GM19035 (cell line): Measurements from ENCODE around the gene KRTAP5-5.

Source experiments
- ATAC-seq: cut with Tn5 transposase; IDR thresholded peaks from one replicate; pipeline ENCODE4 v1.9.1; 2021; ENCODE audit not compliant: unreplicated experiment

The KRTAP5-5 gene

GRCh38 chr11:1673446-1674172, 44.0 kb downstream of the KRTAP5-5 start:
- no peak for ATAC-seq

GRCh38 chr11:1674173-1675131, 44.9 kb downstream of the KRTAP5-5 start:
- ATAC-seq = no peak

GRCh38 chr11:1675536-1676228, 46.1 kb downstream of the KRTAP5-5 start:
- no peak for ATAC-seq

GRCh38 chr11:1676229-1676740, 46.7 kb downstream of the KRTAP5-5 start:
- ATAC-seq = no peak

- no peak for ATAC-seq
Measured at GRCh38 chr11:1679881-1680280, 50.3 kb downstream of the KRTAP5-5 start.
